ENCODE measurements around the gene FUT8. TPM values are rescaled to one million over a fixed set of nuclear protein-coding genes. Genes with fewer than 3 reads are reported as not detected.
A peak's percentile ranks its signal among the peaks of the same experiment; 100 is the strongest.

Gene FUT8
- total RNA-seq, 2 donors from 2014 or later = 56.6 to 98.8 TPM

DNA sequence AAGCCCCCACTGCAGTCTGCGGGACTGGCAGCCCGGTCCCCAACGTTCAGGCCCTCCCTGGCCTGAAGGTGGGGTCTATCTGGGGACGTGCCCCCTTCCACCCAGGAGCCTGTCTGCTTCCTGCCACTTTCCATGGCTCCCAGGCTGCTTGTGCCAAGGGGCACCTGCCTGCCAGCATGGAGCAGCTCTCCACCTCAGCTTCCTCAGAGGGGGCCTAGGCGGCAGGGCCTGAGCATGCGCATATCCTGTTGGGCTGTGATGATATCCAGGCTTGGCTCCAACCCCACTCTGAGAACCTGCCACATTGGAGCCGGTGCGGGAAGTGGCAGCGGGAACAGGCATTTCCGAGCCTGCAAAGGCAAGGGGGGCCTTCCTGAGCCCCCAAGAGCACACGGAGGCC is 57.4 kb downstream of the FUT8 start:
- Mint-ChIP-seq H3K36me3 (peaks cover 14 to 23% of the 10 kb centered on the region in 2 donors), H3K9me3 (no peaks in the 10 kb centered on the region), H3K27ac (no peak overlapping the region)
- ATAC-seq (peak in 1 of 2 donors; percentile 21), DNase-seq (ENCODE audit: low spot score in 2 of 2) (no peak)

DNA sequence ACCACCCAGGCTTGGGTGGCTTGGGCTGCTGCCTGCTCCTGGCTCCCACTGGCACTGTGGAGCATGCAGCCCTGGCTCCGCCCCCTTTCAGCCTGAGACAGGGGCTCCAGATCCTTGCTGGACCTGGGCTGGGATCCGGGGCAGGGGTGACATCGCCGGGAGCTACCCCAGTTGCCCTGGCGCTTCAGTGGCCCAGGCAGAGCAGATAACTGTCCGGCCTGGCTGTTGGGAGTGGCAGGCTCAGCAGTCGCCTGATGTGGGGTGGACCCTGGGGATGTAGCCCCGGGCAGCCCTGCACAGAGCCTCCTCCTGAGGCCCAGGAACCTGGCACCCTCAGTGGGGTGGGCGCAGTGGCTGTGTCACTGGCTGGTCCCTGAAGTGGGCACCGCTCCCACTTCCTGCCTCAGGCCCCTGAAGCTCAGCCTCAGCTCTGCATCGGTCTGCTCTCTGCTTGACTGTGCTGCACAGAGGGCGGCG is 57.9 kb downstream of the FUT8 start:
- H3K27ac Mint-ChIP-seq = no peak overlapping the region
- peaks cover 14 to 23% of the 10 kb centered on the region in 2 donors for H3K36me3 Mint-ChIP-seq
- ATAC-seq = peak; percentile 15 to 49
- DNase-seq (ENCODE audit: low spot score in 2 of 2) = no peak
- H3K9me3 Mint-ChIP-seq = no peaks in the 10 kb centered on the region

- Mint-ChIP-seq H3K9me3 (no peaks in the 10 kb centered on the region), H3K27ac (no peak overlapping the region), H3K36me3 (peaks cover 14 to 23% of the 10 kb centered on the region in 2 donors)
- DNase-seq (ENCODE audit: low spot score in 2 of 2) = no peak
- peak; percentile 31 to 93 for ATAC-seq
These were observed 58.7 kb downstream of the FUT8 start for GRCh38 chr14:65471038-65471878.

GRCh38 chr14:65472189-65472588 is 59.7 kb downstream of the FUT8 start:
- ATAC-seq (no peak), DNase-seq (ENCODE audit: low spot score in 2 of 2) (no peak)
- no peaks in the 10 kb centered on the region for H3K9me3 Mint-ChIP-seq
- H3K27ac Mint-ChIP-seq = no peak overlapping the region
- H3K36me3 Mint-ChIP-seq = peaks cover 14 to 23% of the 10 kb centered on the region in 2 donors

GRCh38 chr14:65476273-65476941 is 63.9 kb downstream of the FUT8 start:
- ATAC-seq (peak; percentile 92 to 94), DNase-seq (ENCODE audit: low spot score in 2 of 2) (no peak)
- H3K36me3 Mint-ChIP-seq = peaks cover 4 to 24% of the 10 kb centered on the region in 2 donors
- no peaks in the 10 kb centered on the region for H3K9me3 Mint-ChIP-seq
- H3K27ac Mint-ChIP-seq = no peak overlapping the region

DNA sequence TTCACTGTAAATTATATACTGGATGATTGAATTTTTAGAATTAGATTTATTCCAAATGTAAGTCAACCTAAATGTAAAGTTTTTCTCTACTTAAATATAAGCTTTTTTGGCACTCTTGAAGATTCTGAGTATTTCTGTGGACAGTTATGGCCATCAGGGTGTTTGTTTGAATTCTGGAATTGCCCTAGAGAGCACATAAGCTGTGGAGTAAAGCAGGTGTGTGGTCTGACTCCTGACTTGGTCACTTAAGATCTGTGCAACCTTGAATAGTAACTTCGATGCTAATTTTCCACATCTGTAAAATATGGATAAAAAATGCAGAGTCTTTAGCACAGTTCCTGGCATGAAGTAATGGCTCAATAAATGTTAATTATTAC is 64.4 kb downstream of the FUT8 start:
- Mint-ChIP-seq H3K36me3 (peaks cover 4 to 28% of the 10 kb centered on the region in 2 donors), H3K27ac (no peak overlapping the region), H3K9me3 (no peaks in the 10 kb centered on the region)
- DNase-seq (ENCODE audit: low spot score in 2 of 2) (no peak), ATAC-seq (peak; percentile 16 to 39)

- Mint-ChIP-seq H3K27ac (peak overlapping the region in 1 of 2 donors; percentile 65), H3K36me3 (peaks cover 4 to 34% of the 10 kb centered on the region in 2 donors), H3K9me3 (no peaks in the 10 kb centered on the region)
- ATAC-seq = no peak
- DNase-seq (ENCODE audit: low spot score in 2 of 2) = no peak
These were observed 65.5 kb downstream of the FUT8 start for GRCh38 chr14:65478017-65478416.

GRCh38 chr14:65478596-65478995 is 66.1 kb downstream of the FUT8 start:
- DNase-seq (ENCODE audit: low spot score in 2 of 2) (no peak), ATAC-seq (peak; percentile 54 to 74)
- Mint-ChIP-seq H3K27ac (peak overlapping the region in 1 of 2 donors; percentile 65), H3K36me3 (peaks cover 4 to 34% of the 10 kb centered on the region in 2 donors), H3K9me3 (no peaks in the 10 kb centered on the region)

- Mint-ChIP-seq H3K9me3 (no peaks in the 10 kb centered on the region), H3K36me3 (peaks cover 0 to 33% of the 10 kb centered on the region in 2 donors), H3K27ac (no peak overlapping the region)
- DNase-seq (ENCODE audit: low spot score in 2 of 2) = no peak
- no peak for ATAC-seq
These were observed 66.9 kb downstream of the FUT8 start for GRCh38 chr14:65479386-65479785.

DNA sequence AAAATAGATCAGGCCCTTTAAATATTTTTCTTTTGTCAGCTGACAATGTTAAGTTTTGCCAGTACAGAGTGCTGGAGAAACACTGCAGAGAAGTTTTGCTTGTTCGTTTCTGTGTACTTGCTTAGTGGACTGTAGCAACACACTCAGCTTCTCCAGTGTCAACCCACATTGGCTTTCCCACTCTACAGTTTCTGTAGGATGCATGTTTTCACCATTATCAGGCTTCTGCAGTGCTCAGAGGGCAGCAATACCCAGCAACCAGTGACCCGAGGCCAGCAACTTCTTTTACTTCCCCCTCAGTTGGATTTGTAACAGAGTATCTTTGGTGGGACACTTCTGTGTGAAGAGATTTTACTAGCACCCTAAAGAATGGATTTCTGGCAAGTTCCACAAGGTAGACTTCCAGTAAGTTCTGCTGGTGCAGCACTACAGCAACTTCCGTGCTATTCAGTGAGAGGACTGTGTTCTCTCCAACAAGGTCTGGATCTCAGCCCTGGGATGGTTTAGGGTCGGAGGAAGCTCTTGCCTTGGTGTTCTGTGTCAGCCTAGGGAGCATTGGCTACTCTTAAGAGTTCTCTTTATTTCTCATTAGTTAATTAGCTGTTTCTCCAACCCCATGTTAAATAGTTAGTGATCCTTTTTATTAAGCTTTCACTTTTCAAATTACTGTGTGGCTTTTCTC is 70.4 kb downstream of the FUT8 start:
- DNase-seq (ENCODE audit: low spot score in 2 of 2) (no peak), ATAC-seq (no peak)
- H3K36me3 Mint-ChIP-seq = peaks cover 0 to 42% of the 10 kb centered on the region in 2 donors
- no peaks in the 10 kb centered on the region for H3K9me3 Mint-ChIP-seq
- no peak overlapping the region for H3K27ac Mint-ChIP-seq

- peak in 1 of 2 donors; percentile 68 for ATAC-seq
- no peak for DNase-seq (ENCODE audit: low spot score in 2 of 2)
- no peaks in the 10 kb centered on the region for H3K9me3 Mint-ChIP-seq
- no peak overlapping the region for H3K27ac Mint-ChIP-seq
- peaks cover 0 to 42% of the 10 kb centered on the region in 2 donors for H3K36me3 Mint-ChIP-seq
These were observed 71.1 kb downstream of the FUT8 start for GRCh38 chr14:65483647-65484046.

GRCh38 chr14:65485516-65485915 is 73.0 kb downstream of the FUT8 start:
- Mint-ChIP-seq H3K27ac (no peak overlapping the region), H3K9me3 (no peaks in the 10 kb centered on the region), H3K36me3 (peaks cover 0 to 34% of the 10 kb centered on the region in 2 donors)
- ATAC-seq = no peak
- DNase-seq (ENCODE audit: low spot score in 2 of 2) = no peak

DNA sequence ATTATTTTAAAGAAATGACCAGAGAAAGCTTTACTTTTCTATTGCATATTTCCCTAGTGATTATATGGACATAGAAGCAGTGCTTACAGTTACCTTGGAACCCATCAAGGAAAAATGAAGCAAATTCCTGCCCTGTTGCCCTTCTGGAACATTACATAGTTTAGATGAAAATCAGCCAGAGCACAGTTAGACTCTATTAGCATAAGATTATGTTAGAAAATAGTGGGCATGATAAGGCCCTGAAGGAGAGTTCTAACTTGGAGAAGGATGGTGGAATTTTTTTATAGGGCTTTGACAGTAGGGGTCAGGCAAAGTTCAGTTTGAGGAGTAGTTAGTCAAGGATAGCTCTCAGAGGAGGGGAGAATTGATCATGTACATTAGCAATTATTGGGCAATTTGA is 74.3 kb downstream of the FUT8 start:
- ATAC-seq (no peak), DNase-seq (ENCODE audit: low spot score in 2 of 2) (no peak)
- H3K27ac Mint-ChIP-seq = no peak overlapping the region
- H3K9me3 Mint-ChIP-seq = no peaks in the 10 kb centered on the region
- peaks cover 0 to 34% of the 10 kb centered on the region in 2 donors for H3K36me3 Mint-ChIP-seq

GRCh38 chr14:65487783-65488494 is 75.4 kb downstream of the FUT8 start:
- ATAC-seq (peak; percentile 53 to 54), DNase-seq (ENCODE audit: low spot score in 2 of 2) (no peak)

GRCh38 chr14:65491274-65491673 is 78.7 kb downstream of the FUT8 start:
- ATAC-seq (no peak), DNase-seq (ENCODE audit: low spot score in 2 of 2) (no peak)
- Mint-ChIP-seq H3K36me3 (peaks cover 1 to 35% of the 10 kb centered on the region in 2 donors), H3K9me3 (peaks cover under 1 to 1% of the 10 kb centered on the region in 2 donors), H3K27ac (peak overlapping the region in 1 of 2 donors; percentile 73)

More at GRCh38 chr14:65487783-65488494, 75.4 kb downstream of the FUT8 start:
- Mint-ChIP-seq H3K36me3 (peaks cover 0 to 37% of the 10 kb centered on the region in 2 donors), H3K9me3 (no peaks in the 10 kb centered on the region), H3K27ac (no peak overlapping the region)

DNA sequence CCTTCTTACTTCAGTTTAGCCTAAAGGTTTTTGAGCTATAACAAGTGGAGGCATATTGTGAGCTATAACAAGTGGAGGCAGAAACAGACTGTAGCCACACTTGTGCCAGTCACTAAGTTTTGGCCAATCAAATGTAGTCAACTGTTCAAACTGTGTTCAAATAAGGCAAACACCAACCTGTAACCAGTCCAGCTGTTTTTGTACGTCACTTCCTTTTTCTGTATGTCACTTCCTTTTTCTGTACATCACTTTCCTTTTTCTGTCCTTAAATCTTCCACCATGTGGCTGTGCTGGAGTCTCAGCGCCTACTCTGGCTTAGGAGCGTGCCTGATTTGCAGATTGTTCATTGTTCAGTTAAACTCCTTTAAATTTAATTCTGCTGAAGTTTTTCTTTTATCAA is 79.7 kb downstream of the FUT8 start:
- H3K36me3 Mint-ChIP-seq = peaks cover 6 to 42% of the 10 kb centered on the region in 2 donors
- DNase-seq (ENCODE audit: low spot score in 2 of 2) = no peak
- peak overlapping the region in 1 of 2 donors; percentile 29 for H3K27ac Mint-ChIP-seq
- peaks cover 5 to 6% of the 10 kb centered on the region in 2 donors for H3K9me3 Mint-ChIP-seq
- ATAC-seq = no peak
